Stimulated activated CD4-positive, alpha-beta T cell treated with anti-CD3 and anti-CD28 coated beads, Interleukin-1b, Interleukin-23, amount 100 ng/mL, for 4 hours (primary cell): ENCODE results near the gene UBB.

Experiments
- DNase-seq, 2 donors: peaks; one replicate each; pipeline ENCODE4 v3.0.0-alpha.2; 2020; ENCODE audit warnings: low read depth in 2 of 2

Gene UBB

DNA sequence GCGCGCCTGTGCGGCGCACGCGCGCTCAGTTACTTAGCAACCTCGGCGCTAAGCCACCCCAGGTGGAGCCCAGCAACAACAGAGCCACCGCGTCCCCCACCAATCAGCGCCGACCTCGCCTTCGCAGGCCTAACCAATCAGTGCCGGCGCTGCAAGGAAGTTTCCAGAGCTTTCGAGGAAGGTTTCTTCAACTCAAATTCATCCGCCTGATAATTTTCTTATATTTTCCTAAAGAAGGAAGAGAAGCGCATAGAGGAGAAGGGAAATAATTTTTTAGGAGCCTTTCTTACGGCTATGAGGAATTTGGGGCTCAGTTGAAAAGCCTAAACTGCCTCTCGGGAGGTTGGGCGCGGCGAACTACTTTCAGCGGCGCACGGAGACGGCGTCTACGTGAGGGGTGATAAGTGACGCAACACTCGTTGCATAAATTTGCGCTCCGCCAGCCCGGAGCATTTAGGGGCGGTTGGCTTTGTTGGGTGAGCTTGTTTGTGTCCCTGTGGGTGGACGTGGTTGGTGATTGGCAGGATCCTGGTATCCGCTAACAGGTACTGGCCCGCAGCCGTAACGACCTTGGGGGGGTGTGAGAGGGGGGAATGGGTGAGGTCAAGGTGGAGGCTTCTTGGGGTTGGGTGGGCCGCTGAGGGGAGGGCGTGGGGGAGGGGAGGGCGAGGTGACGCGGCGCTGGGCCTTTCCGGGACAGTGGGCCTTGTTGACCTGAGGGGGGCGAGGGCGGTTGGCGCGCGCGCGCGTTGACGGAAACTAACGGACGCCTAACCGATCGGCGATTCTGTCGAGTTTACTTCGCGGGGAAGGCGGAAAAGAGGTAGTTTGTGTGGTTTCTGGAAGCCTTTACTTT is at the start of gene UBB:
UBB (plus strand) TSS at position 452 of the 856 bp plus-strand sequence. CDS start 817 bp downstream, outside the sequence.
- DNase-seq, result peak; percentile 82 to 89

DNA sequence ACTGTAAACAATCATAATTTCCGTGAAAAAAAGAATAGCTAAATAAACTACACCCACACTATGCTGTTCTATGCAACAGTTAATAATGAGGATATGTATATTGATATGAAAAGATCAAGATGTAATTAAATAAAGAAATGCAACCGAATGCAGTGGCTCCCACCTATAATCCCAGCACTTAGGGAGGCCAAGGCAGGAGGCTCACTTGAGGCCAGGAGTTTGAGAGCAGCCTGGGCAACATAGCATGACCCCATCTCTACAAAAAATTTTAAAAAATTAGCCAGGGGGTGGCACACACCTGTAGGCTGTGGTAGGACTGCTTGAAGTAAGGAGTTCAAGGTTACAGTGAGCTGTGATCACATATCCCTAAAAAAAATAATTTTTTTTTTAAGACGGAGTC is 42.5 kb upstream of the UBB start:
- DNase-seq, result no peak

DNA sequence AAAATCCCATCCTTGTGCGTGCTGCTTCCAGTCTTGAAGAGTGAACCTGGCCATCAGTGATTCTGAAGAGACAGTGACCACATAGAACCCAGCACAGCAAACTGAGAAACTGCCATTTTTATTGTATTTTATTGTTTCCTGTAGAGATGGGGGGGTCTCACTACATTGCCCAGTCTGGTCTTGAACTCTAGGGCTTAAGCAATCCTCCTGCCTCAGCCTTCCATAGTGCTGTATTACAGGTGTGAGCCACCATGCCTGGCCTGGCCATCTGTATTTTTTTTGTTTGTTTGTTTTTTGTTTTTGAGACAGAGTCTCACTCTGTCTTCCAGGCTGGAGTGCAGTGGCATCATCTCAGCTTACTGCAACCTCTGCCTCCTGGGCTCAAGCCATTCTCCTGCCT is 41.5 kb upstream of the UBB start:
- DNase-seq, result no peak

DNA sequence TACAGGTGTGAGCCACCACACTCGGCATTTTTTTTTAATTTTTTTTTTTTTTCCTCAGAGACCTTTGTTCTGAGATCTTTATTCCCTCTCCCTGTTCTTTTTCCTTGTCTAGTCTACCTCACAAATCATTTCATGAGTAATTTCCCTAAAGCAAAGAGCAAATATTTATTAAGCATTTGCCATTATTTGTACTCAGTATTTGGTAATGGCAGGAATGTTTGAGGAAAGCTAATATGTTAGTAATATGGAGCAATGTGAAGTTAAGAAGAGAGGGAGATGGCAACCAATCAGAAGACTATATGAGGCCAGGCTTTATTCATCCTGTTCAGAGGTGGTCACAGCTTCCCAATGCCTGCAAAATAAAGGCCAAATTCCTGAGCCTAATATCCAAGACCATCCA is 40.9 kb upstream of the UBB start:
- no peak for DNase-seq

DNA sequence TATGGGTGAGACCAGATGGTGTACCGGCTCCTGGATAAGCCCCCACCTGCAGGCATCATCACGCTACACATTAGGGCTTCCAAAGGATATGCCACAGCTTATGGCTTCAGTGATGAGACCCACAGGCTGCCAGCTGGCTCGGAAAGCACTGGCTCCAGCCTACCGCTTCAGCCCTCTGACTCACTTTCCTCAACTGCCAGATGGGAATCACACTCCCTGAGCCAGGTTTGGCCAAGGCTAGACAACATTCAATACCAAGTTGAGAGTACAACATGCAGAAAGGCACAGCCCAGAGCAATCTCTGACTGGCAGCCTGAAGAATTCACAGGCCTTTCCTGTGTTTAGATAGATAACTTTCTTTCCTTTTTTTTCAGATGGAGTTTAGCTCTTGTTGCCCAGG is 37.9 kb upstream of the UBB start:
- DNase-seq, result no peak

DNA sequence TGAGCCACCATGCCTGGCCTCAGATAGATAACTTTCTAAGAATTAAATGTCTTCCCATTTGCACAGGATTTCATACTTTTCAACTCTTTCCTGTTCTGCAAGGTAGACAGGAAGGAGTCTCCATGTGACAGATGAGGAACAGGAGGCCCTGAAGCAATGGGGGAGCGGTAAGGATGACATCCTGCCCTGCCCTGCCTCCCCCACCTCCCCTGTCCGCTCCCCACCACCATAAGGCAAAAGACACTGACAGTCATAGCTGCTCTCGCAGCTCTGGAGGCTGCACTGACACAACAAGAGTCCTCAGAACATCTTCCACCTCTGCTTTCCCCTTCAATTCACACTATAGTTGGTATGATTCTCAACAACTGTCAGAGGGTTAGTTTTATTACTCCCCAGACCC is 37.3 kb upstream of the UBB start:
- no peak for DNase-seq

DNA sequence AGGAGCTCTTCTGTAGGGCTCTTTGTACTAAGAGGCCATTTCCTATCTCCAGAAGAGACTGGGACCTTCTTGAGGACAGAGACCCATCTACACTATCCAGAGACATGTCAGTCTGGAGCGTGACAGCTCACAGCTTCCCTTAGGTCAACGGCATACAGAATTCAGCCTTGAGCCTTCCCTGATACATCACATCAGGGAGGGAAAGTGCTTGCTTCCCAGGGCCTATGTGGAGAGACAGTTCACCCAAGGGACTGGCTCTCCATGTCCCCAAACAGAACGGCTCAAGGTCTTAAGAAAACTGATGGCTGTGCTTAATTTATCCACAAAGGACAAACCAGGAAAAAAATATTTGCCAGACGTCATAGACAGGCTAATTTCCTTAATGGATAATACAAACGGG is 35.3 kb upstream of the UBB start:
- DNase-seq, result no peak

DNA sequence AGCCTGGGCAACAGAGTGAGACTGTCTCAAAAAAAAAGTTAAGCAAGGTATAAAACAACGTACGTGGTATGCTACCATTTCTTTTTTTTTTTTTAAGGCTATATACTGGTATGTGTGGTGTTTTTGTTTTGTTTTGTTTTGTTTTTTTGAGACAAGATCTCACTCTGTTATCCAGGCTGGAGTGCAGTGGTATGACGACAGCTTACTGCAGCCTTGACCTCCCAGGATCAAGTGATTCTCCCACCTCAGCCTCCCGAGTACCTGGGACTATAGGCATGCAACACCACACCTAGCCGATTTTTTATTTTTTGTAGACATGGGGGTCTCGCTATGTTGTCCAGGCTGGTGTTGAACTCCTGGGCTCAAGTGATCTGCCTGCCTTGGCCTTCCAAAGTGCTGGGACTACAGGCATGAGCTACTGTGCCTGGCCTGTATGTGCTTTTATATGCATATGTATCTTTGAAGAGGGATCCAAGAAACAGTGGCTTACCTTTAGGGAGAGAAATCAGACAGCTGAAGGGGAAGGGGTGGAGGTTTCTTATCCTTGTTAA is 34.1 kb upstream of the UBB start:
- DNase-seq, result no peak

DNA sequence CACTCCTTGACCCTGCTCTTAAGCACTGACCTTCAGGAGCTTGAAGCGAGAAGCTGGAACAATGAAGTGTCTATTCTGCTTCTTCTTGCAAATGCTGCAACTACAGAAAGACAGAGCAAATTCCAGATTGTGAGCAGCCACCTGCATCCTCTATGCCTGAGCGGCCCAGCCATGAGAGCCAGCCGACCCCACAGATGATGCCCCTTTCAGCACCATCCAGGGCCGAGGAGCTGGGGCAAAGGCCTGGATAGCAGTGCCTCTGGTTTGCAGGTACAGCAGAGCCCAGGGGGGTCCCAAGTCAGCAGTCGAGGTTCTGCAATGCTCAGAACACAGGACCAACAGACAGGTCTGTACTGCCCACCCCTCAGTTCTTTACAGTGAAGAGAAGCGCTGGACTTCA is 32.3 kb upstream of the UBB start:
- no peak for DNase-seq

DNA sequence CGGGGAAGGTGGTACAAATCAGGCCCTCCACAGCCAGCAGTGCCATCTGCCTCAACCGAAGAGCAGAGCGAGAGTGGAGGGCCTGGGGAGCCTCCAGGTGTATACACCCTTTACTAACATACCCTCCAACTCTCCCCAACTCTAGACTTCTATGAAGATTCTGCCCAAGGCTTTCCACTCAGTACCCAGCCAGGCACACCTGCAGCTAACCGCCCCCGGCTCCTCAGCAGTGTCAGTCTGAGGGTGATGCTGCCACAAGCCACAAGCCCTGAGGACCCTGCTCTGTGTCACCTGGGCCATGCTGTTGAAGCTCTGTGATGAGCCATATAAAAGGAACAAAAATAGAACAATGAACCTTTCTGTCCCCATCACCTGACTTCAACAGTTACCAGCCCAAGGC is 31.5 kb upstream of the UBB start:
- peak in 1 of 2 donors; percentile 5 for DNase-seq

DNA sequence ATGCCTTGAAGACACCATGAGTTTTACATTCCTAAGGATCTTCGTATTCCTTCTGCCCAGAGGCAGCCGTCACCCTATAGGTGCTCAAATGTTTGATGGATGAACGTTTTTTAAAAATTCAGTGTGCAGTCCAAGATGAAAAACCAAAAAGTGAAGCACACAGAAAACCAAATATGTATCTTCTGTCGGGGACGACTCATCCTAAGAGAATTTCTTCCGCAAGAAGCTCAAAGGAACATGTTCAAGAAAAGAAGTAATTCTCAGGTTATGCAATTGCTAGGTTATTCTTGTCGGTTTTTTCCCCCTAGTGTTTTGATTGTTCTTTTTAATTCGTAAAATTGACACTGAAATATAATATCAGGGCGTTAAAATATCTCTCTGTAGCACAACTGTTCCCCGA is 29.1 kb upstream of the UBB start:
- no peak for DNase-seq

DNA sequence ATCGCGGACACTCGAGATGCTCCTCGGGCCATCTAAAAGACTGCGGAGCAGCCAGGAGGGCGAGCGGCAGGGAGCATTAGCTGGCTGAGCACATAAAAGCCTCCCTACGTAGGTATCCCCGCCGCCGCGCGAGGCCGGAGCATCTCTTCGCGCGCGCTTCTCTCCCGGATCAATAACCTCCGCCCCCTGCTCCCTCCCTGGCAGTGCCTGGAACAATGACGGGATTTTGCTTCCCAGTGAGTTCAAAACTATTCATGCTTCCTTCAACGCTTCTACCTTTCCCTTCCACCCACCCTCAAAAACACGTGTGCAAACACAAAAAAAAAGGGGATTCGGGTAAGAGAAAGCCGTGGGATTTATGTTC is 28.6 kb upstream of the UBB start:
- DNase-seq, result peak; percentile 6 to 36

DNA sequence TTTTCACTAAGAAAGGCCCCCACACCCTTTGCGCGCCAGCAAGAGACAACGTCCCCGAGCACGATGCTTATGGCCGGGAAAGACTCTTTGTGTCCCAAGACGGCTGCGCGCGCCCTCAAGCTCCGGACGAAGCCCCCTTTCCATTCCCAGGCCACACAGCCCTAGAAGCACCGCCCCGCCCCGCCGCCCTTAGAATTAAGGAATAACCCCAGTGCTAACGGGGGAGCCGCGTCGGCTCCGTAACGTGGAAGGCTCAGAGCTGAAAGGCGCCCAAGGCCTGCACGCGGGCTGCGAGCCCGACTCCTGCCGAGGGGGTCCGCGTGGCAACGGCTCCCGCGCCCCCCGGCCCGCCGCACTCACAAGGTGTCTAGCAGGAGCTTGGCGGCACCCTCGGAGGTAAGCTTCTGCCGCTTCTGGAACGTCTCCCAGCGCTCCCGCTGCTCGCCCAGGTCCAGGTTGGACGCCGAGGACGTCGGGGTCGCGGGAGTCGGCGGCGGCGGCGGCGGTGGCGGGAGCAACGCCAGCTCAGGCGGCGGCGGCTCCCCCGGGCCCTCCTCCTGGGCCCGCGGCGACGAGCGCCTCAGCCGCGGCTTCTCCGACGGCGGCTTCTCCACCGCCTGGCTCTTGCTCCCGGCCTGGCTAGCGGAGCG is 28.1 kb upstream of the UBB start:
- peak; percentile 25 to 35 for DNase-seq

DNA sequence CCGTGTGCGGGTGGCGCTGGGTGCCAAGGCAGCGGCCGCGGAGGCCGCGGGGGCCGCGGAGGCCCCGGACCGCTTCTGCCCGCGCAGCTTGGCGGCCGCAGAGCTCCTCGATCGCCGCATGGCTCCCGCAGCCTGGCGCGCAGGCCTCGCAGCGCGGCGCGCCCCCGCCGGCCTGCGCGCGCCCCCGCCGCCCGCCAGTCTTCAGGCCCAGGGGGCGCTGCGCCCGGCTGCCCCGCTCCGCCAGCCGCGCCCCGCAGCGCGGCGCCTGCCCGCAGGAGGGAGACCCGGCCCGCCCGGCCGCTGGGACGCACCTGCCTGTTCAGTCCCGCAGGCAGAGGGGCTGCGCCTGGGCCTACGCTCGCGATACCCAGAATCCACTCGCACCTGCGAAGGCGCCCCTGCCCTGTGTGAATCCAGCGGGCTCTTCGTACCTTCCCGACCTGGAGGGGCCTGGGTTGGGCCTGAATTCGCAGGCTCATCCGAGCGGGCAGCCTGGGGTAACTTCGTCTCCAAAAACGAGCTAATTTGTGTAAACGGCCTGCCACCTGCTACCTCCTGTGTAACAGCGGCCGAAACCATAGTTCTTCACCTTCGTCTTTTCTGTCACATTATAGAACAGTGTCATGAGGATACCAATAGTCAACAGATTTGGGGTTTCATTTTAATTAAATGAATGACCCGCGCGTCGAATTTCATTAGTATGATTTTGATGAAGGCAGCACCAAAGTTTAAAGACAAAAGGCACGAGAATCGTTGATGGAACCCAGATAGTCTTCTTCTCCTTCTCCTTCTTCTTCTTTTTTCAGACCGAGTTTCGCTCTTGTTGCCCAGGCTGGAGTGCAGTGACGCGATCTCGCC is 27.3 kb upstream of the UBB start, which contains the start of gene CENPV:
CENPV (minus strand) TSS at position 153 of the 858 bp plus-strand sequence; CDS start at position 120, 33 bp downstream.
- peak; percentile 52 to 67 for DNase-seq

DNA sequence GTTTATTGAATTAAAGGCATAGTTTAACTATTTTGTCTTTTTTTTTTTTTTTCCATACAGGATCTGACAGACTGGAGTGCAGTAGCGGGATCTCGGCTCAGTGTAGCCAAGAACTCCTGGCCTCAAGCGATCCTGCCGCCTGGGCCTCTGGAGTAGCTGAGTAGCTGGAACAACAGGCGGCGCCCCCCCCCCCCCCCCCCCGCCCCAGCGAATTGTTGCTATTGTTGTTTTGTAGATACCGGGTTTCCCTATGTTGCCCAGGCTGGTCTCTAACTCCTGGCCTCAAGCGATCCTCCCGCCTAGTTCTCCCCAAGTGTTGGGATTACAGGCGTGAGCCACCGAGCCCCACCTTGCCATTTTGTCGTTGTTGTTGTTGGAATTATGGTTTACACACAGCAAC is 26.3 kb upstream of the UBB start:
- DNase-seq, result no peak

DNA sequence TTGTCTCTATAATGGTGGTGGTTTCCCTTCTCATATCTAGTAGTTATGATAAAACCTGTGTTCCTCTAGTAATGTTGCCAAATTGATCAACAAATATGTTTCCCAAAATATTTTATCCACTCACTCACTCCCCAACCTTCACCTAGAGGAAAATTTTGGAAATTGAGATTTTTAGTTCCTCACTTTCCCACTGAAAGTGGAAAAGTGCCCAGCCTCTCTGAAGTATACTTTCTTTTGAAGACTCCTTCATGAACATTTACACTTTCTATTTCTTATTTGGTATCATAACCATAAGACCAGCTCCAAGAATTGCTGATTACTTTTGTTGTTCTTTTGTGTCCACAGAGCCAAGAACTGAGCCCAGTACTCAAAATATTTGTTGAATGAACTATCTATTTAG is 22.5 kb upstream of the UBB start:
- DNase-seq, result no peak

DNA sequence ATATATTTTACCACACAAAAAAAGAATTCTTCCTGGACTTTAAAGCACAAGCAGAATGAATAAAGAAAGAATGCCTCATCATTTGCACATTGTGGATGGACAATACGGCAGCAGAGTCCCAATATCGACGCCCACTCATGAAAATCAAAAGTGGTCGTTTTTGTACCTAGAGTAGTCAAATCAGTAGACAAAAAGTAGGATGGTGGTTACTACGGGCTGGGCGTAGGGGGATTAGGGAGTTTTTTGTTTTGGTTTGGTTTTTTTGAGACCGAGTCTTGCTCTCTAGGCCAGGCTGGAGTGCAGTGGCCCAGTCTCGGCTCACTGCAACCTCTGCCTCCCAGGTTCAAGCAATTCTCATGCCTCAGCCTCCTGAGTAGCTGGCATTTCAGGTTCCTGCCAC is 19.0 kb upstream of the UBB start:
- no peak for DNase-seq

DNA sequence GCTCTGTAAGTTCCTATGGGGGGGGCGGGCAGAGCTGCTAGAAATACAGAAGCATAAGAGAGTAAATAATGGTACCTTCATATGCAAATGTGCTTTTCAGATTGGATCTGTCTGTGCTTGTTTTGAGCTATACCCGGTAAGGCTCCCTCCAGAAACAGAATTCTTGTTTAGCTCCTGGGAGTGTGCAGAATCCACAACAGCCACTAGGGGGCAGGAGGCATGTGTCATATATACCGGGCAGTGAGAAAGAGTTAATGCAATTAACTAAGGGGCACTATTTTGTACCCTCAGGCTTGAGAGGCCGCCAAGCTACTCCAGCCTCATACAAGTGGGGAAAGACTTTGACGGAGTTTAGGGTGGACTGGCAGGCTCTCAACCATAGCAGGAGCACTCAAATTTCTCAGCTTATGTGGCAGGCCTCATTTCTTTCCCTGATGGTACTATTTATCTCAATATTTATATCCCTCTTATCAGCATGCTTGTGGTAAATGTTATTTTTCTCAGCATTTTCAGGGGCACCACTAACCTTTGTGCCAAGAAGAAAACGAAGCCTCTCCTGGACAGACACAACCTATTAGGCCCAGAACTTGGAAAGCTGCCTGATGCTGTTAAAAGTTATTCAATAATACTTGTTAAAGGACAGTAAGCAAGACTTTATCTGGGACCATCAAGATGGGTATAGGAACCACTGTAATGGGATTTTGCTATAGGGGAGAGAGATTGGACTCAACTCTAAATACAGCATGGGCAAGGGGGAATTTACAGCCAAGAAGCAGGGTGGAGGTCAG is 16.9 kb upstream of the UBB start:
- peak; percentile 62 to 67 for DNase-seq

DNA sequence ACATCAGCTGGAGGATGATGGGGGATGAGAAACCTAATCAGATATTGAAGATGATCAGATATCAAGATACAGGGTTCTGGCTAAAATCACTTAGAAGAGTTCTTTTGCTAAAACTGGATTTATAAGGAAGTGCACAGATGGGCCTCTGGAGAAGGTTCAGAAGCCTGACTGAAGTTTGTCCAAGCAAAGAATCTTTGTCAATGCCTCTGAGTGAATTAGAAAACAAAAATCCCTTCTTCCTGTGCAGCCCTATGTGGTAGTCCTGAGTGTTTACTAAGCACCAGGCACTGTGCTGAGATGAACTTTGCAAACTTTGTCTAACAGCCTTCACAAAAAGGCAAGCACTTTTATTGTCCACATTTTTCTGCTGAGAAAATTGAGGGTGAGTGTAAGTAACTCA is 16.3 kb upstream of the UBB start:
- no peak for DNase-seq

DNA sequence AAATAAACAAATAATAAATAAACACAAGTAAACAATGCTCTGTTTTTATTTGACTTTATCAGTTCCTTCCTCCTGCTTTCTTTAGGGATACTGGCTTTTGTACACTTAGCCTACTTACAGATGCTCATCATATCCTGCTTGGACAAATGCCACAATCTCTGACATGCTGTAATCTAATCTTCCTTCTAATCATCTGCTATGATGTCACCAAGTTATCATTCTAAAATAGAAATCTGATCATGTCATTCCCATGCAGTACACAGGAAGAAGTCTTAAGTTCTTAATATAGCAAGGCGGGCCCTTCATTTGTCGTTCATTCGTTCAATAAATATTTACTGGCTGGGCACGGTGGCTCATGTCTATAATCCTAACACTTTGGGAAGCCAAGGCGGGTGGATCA is 9.1 kb upstream of the UBB start:
- no peak for DNase-seq
